K562 (cell line): Measurements from ENCODE around the gene IFT172. TPM values are rescaled to one million over a fixed set of nuclear protein-coding genes. Genes with fewer than 3 reads are reported as not detected.
"Not testable (repeated sequence)": the region's sequence is repeated elsewhere in the genome, so short reads cannot be mapped to it uniquely, and the experiment has no call there.

Source experiments
- ATAC-seq: fragments of 200-7000 bp; cut with Tn5 transposase; 3 replicates; pipeline ENCODE4 v1.9.1; 2020; ENCODE audit warnings: moderate library complexity
- BruUV-seq: library from RNA; stranded (reverse); fragments of 400-500 nt; replicated peaks from 2 replicates; lab custom pipeline; 2021; lab: Mats Ljungman, UMichigan
- CTCF ChIA-PET: fragments of 300-600 bp; formaldehyde crosslinking; extraction: SDS; loops from one replicate; lab custom pipeline; 2021; ENCODE audit warnings: low intra/inter-chr PET ratio; lab: Yijun Ruan, JAX
- POLR2A ChIA-PET: fragments of 300-600, 350-650 bp; sonication (Branson Sonifier 250); formaldehyde crosslinking; extraction: SDS; loops from one replicate; lab custom pipeline; 2021; ENCODE audit warnings: antibody characterized with exemption, inconsistent platforms; lab: Yijun Ruan, JAX
- DNase-seq, 4 experiments: peaks; one replicate each; pipeline versions ENCODE4 v3.0.0 to v3.0.0-alpha.2; 2011 to 2018; ENCODE audit warnings: low spot score in 3 of 4, mixed read lengths in 3 of 4; ENCODE audit errors: extremely low read depth in 1 of 4
- FAIRE-seq: peaks from 2 replicates; lab custom pipeline; 2011; peaks lifted over from hg19 to GRCh38; lab: Jason Lieb, UNC
- H2AFZ ChIP-seq: 2 replicates; pipeline ENCODE4 v1.6.0; 2011; ENCODE audit warnings: low read depth, low read length, control low read depth, inconsistent platforms
- H3K27ac ChIP-seq: fragments of 200-600 bp; 3 replicates; pipeline ENCODE4 v1.8.0; 2011; ENCODE audit warnings: low read depth, mild to moderate bottlenecking, control low read depth, inconsistent platforms, low read length, moderate library complexity, mixed read lengths; ENCODE audit errors: extremely low read depth
- H3K27me3 ChIP-seq, 2 experiments: fragments of 300-600 bp in 1 of 2; 2 replicates in 1 of 2; 3 replicates in 1 of 2; pipeline versions ENCODE4 v1.6.0 to v1.8.0; 2011; ENCODE audit warnings: inconsistent platforms in 2 of 2, low read length in 2 of 2, mild to moderate bottlenecking in 1 of 2, mixed read lengths in 1 of 2, moderate library complexity in 1 of 2; ENCODE audit not compliant: control insufficient read depth in 2 of 2, insufficient read depth in 2 of 2
- H3K36me3 ChIP-seq: fragments of 300-600 bp; 3 replicates; pipeline ENCODE4 v1.8.0; 2011; ENCODE audit warnings: mild to moderate bottlenecking, low read length, inconsistent platforms; ENCODE audit not compliant: control insufficient read depth, insufficient read depth
- H3K4me1 ChIP-seq, 2 experiments: fragments of 200-600 bp in 1 of 2; replicated peaks in 1 of 2; 2 replicates in 1 of 2; 3 replicates in 1 of 2; pipeline versions ENCODE4 v1.5.1 to v1.8.0; 2011; ENCODE audit warnings: inconsistent platforms in 2 of 2, low read length in 2 of 2, mild to moderate bottlenecking in 1 of 2, mixed read lengths in 1 of 2, moderate library complexity in 1 of 2; ENCODE audit not compliant: control insufficient read depth in 2 of 2, insufficient read depth in 2 of 2
- H3K4me2 ChIP-seq: 2 replicates; pipeline ENCODE4 v1.6.1; 2011; ENCODE audit warnings: low read length, control low read depth, inconsistent platforms, mixed read lengths; ENCODE audit not compliant: insufficient read depth
- H3K4me3 ChIP-seq: fragments of 200-600 bp; sonication (generic), shearing (Covaris generic); 2 replicates; pipeline ENCODE4 v1.5.1; 2016; ENCODE audit warnings: control low read depth, inconsistent platforms
- H3K79me2 ChIP-seq: fragments of 200-600 bp; 3 replicates; pipeline ENCODE4 v1.8.0; 2011; ENCODE audit warnings: low read length, inconsistent platforms; ENCODE audit not compliant: control insufficient read depth, insufficient read depth
- H3K9ac ChIP-seq, 2 experiments: 2 replicates each; pipeline versions ENCODE4 v1.6.0 to v1.6.1; 2011; ENCODE audit warnings: low read depth in 2 of 2, low read length in 2 of 2, control low read depth in 1 of 2, inconsistent platforms in 1 of 2, mild to moderate bottlenecking in 1 of 2, mixed read lengths in 1 of 2; ENCODE audit not compliant: insufficient read depth in 1 of 2
- H3K9me1 ChIP-seq: one replicate; pipeline ENCODE4 v1.6.0; 2011; ENCODE audit warnings: inconsistent platforms, mild to moderate bottlenecking, low read length, moderate library complexity; ENCODE audit not compliant: control insufficient read depth, insufficient read depth
- H3K9me3 ChIP-seq: replicated peaks from 2 replicates; pipeline ENCODE4 v1.5.1; 2011; ENCODE audit warnings: low read depth, low read length, inconsistent platforms; ENCODE audit not compliant: control insufficient read depth, insufficient read depth
- H4K20me1 ChIP-seq: replicated peaks from 2 replicates; pipeline ENCODE4 v1.6.1; 2011; ENCODE audit warnings: low read length, inconsistent platforms, mixed read lengths; ENCODE audit not compliant: control insufficient read depth, insufficient read depth
- DACH1 ChIP-seq: fragments of 450-650 bp; IDR thresholded peaks from 2 replicates; pipeline ENCODE4 v1.6.1; 2018; ENCODE audit not compliant: partially characterized antibody
- DPF2 ChIP-seq: fragments of 450-650 bp; IDR thresholded peaks from 2 replicates; pipeline ENCODE4 v1.6.1; 2016
- PRDM10 ChIP-seq: fragments of 450-650 bp; IDR thresholded peaks from 2 replicates; pipeline ENCODE4 v1.6.1; 2018; ENCODE audit not compliant: partially characterized antibody
- SMARCA5 ChIP-seq: fragments of 450-650 bp; IDR thresholded peaks from 2 replicates; pipeline ENCODE4 v1.6.1; 2016
- STAT6 ChIP-seq: sonication (generic); formaldehyde crosslinking; IDR thresholded peaks from 2 replicates; pipeline ENCODE4 v1.8.1; 2023; ENCODE audit warnings: mild to moderate bottlenecking, missing genetic modification reagents
- TEAD1 ChIP-seq, 2 experiments: fragments of 450-650 bp in 1 of 2; sonication (generic) in 1 of 2; formaldehyde crosslinking; IDR thresholded peaks; 2 replicates each; pipeline versions ENCODE4 v1.4.0 to v1.8.0; 2020 to 2022; ENCODE audit warnings: mild to moderate bottlenecking in 2 of 2, missing genetic modification reagents in 1 of 2
- TGIF2 ChIP-seq: sonication (generic); formaldehyde crosslinking; IDR thresholded peaks from 2 replicates; pipeline ENCODE4 v1.8.1; 2022; ENCODE audit warnings: mild to moderate bottlenecking, missing genetic modification reagents, moderate library complexity
- ZNF12 ChIP-seq: sonication (generic); formaldehyde crosslinking; IDR thresholded peaks from 2 replicates; pipeline ENCODE4 v1.4.0; 2020; ENCODE audit warnings: mild to moderate bottlenecking, missing genetic modification reagents
- ZNF184 ChIP-seq: sonication (generic); formaldehyde crosslinking; IDR thresholded peaks from 2 replicates; pipeline ENCODE4 v1.5.0; 2020; ENCODE audit warnings: missing genetic modification reagents
- ZNF551 ChIP-seq: fragments of 250-450 bp; sonication (Bioruptor Pico); IDR thresholded peaks from 2 replicates; pipeline ENCODE4 v1.5.0; 2021; ENCODE audit warnings: mild to moderate bottlenecking, moderate library complexity
- ZNF586 ChIP-seq: fragments of 450-650 bp; formaldehyde crosslinking; conservative IDR thresholded peaks from 2 replicates; pipeline ENCODE4 v1.4.0; 2020; ENCODE audit warnings: mild to moderate bottlenecking, moderate library complexity
- whole genome bisulfite sequencing: fragments of 100-300 bp; shearing (Covaris generic); methylation state at CpG from one replicate; pipeline ENCODE4 v1.1.6; 2016; ENCODE audit warnings: low coverage, mixed read lengths; ENCODE audit not compliant: insufficient coverage; ENCODE audit errors: missing lambda C conversion rate; 5-methylcytosine and 5-hydroxymethylcytosine counted together
- in situ Hi-C: fragments of 300-500 bp; cut with MboI; formaldehyde crosslinking; loops from 4 replicates; pipeline ENCODE4 v1.15.0; 2018; ENCODE audit warnings: inconsistent platforms, mixed read lengths
- intact Hi-C: fragments of 100-400 bp; cut with micrococcal nuclease; formaldehyde crosslinking; loops from 2 replicates; pipeline ENCODE4 v1.14.2; 2022
- polyA plus RNA-seq, 8 experiments: library from polyadenylated mRNA; depleted of rRNA in 4 of 8; stranded (reverse) in 5 of 8; unstranded in 3 of 8; fragments of >200 nt; fragmentation: Nextera tagmentation in 2 of 8; fragmentation: Illumina TruSeq in 1 of 8; extraction: Ambion mirVana in 2 of 8; extraction: Trizol in 1 of 8; gene quantifications; 2 replicates each; pipeline versions ENCODE4 v1.2.1 to v1.2.3, GENCODE V29; 2011 to 2014; ENCODE audit warnings: inconsistent platforms in 1 of 8, missing spikeins in 1 of 8
- total RNA-seq, 7 experiments: library from RNA; depleted of rRNA in 6 of 7; stranded (reverse); fragments of >200 nt in 6 of 7; fragmentation: Illumina TruSeq in 2 of 7; extraction: Trizol in 2 of 7; gene quantifications; 2 replicates each; pipeline versions ENCODE4 v1.2.1 to v1.2.3, GENCODE V29; 2011 to 2021; ENCODE audit warnings: low replicate concordance in 1 of 7

IFT172 gene
- total and polyA plus RNA-seq, 9 of the 15 experiments (the other 6 are each of a cell fraction or from before 2014, with no cell fraction given), result 5.6 to 19.1 (median 13.5) TPM

- 90% methylated on average over 8 of the region's 10 CpGs for WGBS
Observed at GRCh38 chr2:27425039-27425438, 64.5 kb downstream of the IFT172 start.

GRCh38 chr2:27422958-27423357 lies 66.6 kb downstream of the IFT172 start:
- CTCF ChIA-PET, result no interaction called here
- no TSS peak for BruUV-seq
- TF ChIP-seq SMARCA5, result no peak
- no peak for TF ChIP-seq ZNF586 (CRISPR knock-in tag)
- TF ChIP-seq PRDM10, result no peak
- TF ChIP-seq ZNF551 (CRISPR knock-in tag), result no peak
- no peak for TF ChIP-seq TEAD1 (CRISPR knock-in tag; IDR thresholded peaks at IDR 0.05)
- TF ChIP-seq ZNF12 (CRISPR knock-in tag), result no peak
- no peak for TF ChIP-seq TGIF2
- TF ChIP-seq ZNF184 (CRISPR knock-in tag), result no peak
- no peak for TF ChIP-seq STAT6 (CRISPR knock-in tag)
- no peak for TF ChIP-seq DPF2
- no peak for TF ChIP-seq DACH1

More at GRCh38 chr2:27425039-27425438, 64.5 kb downstream of the IFT172 start:
- H3K4me3 ChIP-seq, H3K27me3 ChIP-seq, POLR2A ChIA-PET, ATAC-seq, FAIRE-seq, DNase-seq, H3K27ac ChIP-seq, H3K9me3 ChIP-seq, H3K4me2 ChIP-seq, H3K9ac ChIP-seq, H4K20me1 ChIP-seq, in situ Hi-C loops, H3K4me1 ChIP-seq, BruUV-seq, H2AFZ ChIP-seq, H3K9me1 ChIP-seq, H3K36me3 ChIP-seq: not testable (repeated sequence)
- CTCF ChIA-PET, result interaction anchor here (0.7 kb wide), 1 partner anchor 465 kb away, joined by 3 read pairs; no protein-coding TSS in a partner anchor
- peaks cover 14% of the 10 kb centered on the region for H3K79me2 ChIP-seq
- intact Hi-C loops, result loop anchor here (5.0 kb wide), 2 partner anchors 62 to 157 kb away; partner anchors contain the start of genes IFT172 and ZNF512

More at GRCh38 chr2:27422958-27423357, 66.6 kb downstream of the IFT172 start:
- POLR2A ChIA-PET, result no interaction called here
- Histone ChIP-seq H3K27me3 (no peaks in the 10 kb centered on the region), H3K27ac (no peak overlapping the region), H2AFZ (no peak overlapping the region), H3K36me3 (no peaks in the 10 kb centered on the region), H3K4me3 (no peak overlapping the region), H3K79me2 (no peaks in the 10 kb centered on the region), H3K9me1 (no peaks in the 10 kb centered on the region), H3K4me2 (no peak overlapping the region), H3K9ac (no peak overlapping the region), H3K9me3 (no peaks in the 10 kb centered on the region), H3K4me1 (peaks cover 6 to 7% of the 10 kb centered on the region in 2 experiments; a peak in 3 of 5 replicates), H4K20me1 (no peaks in the 10 kb centered on the region)
- DNase-seq, result no peak
- ATAC-seq, result no peak
- in situ Hi-C loops, result no loop called here
- WGBS, result 92% methylated on average over 2 of the region's 3 CpGs
- no peak for FAIRE-seq
- intact Hi-C loops, result no loop called here
